Left renal pelvis (tissue), 4 donors: ENCODE data around the gene ARRDC1. TPM values are rescaled to one million over a fixed set of nuclear protein-coding genes. Genes with fewer than 3 reads are reported as not detected.

Experiments
- DNase-seq, 4 donors: peaks; one replicate each; pipeline ENCODE4 v3.0.0-alpha.2; 2013; ENCODE audit warnings: low read depth in 4 of 4, low spot score in 3 of 4
- polyA plus RNA-seq, 4 donors: library from polyadenylated mRNA; unstranded; fragments of 120-200 nt; gene quantifications; one replicate each; pipeline ENCODE4 v1.2.1, GENCODE V29; 2013; ENCODE audit not compliant: insufficient read length in 4 of 4

ARRDC1 gene
- polyA plus RNA-seq, 4 donors: 17.6 to 45.0 (median 26.7) TPM

GRCh38 chr9:137634016-137634415 lies 28.5 kb downstream of the ARRDC1 start:
- DNase-seq: no peak

- DNase-seq: no peak
Measured at GRCh38 chr9:137638680-137639079, 33.2 kb downstream of the ARRDC1 start.

GRCh38 chr9:137639303-137640051 lies 34.0 kb downstream of the ARRDC1 start:
- DNase-seq: no peak

- DNase-seq: no peak
Measured at GRCh38 chr9:137640862-137641261, 35.4 kb downstream of the ARRDC1 start.

DNA sequence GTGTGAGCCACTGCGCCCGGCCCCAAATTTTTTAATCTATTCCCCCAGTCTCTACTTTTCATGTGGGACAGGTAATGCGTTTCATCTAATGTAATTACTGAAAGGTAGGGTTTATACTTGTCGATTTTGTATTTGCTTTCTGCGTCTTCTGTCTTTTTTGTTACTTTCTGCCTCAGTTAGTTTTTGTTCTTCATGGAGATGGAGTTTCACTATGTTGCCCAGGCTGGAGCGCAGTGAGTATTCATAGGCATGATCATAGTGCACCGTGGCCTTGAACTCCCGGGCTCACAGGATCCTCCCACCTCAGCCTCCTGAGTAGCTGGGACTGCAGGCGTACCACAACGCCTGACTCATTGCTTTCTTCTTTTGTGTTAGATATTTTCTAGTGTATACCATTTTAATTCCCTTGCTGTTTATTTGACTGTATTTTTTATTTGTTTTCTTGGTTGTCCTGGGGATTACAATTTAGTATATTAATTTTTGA lies 36.7 kb downstream of the ARRDC1 start:
- DNase-seq: no peak

- DNase-seq: no peak
Measured at GRCh38 chr9:137642892-137643291, 37.4 kb downstream of the ARRDC1 start.

DNA sequence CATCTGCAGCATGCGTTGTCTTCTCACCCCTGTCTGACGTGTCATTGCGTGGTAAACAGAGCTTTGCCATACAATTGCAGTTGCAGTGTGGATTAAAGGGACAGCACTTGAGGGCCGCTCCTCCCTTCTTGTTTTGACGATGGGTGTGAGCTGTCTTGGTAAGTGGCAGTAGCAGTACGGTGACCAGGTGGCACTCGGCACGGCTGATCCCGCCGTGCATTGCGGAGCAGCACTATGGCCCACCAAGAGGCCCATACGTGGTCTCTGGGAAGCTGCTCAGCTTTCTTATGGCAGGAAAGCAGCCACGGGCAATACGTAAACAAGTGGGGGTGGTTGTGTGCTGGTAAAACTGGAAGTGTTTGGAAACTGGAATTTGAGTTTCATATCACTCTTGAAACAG lies 38.4 kb downstream of the ARRDC1 start:
- no peak for DNase-seq

DNA sequence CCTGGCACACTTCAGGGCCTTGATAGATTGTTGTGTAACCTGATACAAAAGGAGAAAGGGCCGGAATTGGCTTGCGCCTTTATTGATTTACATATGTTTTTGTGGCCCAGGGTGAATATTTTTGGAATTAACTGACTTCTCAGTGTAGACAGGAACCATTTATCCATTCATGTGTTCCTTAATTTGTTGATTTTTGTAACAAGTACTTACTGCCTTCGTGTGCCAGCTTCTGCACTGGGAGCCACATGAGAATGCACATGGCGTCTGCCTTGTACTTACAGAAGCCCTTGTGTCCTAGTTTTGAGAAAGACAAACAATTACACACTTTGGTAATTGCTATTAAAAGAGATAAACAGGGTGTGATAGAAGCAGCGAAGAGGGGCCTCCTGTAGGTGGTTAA lies 39.7 kb downstream of the ARRDC1 start:
- no peak for DNase-seq

DNA sequence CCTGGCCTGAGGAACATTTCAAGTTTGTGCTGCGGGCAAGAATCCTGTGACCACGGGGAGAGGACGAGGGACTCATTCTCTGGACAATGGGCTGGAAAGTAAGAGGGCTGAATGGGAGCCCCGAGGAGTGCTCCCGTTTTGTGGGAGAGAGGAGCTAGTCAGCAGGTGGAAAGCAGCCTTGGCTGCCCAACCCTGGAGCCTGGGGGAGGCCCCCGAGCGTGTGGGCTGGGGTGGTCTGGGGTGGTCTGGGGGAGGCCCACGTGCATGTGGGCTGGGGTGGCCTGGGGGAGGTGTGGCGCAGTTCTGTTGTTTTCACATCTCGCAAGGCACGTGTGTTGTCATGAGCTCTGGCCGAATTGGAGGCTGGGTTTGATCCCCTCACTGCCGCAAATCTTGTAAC lies 40.9 kb downstream of the ARRDC1 start:
- DNase-seq: no peak

DNA sequence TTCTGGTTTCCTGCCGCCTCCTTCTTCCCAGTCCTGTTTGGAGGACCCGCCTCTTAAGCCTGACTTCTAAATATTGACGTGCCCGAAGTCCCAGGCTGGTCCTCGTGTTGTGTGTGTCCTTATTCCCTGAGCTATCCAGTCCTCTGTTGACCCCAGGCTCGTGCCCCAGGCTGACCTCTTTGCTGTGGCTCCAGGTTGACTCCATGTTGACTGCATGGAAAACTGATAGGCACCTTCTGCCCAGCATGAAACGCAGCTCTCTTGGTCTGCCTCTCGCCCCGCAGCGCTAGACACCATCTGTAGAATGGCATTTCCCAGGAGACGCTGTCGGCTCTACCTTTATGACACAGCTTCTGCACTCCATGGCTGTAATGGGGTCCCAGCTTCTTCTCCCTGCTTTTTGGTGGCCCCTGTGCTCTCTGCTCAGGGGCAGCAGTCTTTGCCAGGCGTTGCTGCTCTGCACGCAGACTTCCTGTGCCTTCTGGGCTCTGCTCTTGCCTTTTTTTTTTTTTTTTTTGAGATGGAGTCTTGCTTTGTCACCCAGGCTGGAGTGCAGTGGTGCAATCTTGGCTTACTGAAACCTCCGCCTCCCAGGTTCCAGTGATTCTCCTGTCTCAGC lies 41.7 kb downstream of the ARRDC1 start:
- no peak for DNase-seq

- DNase-seq: no peak
Measured at GRCh38 chr9:137648396-137648795, 42.9 kb downstream of the ARRDC1 start.

DNA sequence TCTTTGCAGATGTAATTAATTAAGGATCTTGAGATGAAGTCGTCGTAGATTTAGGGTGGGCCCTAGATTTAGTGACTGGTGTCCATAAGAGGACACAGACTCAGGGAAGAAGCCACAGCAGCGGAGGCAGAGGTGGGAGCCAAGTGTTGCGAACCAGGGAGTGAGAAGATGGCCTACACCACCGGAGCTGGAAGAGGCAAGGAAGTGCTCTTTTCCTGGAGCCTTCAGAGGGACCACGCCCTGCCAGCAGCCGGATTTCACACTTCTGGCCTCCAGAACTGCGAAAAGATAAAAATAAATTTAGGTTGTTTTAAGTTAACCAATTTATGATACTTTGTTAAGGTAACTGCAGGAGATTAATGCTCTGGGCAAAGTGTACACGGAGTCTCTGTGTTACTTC lies 44.1 kb downstream of the ARRDC1 start:
- no peak for DNase-seq

GRCh38 chr9:137650259-137650658 lies 44.8 kb downstream of the ARRDC1 start:
- DNase-seq: no peak

DNA sequence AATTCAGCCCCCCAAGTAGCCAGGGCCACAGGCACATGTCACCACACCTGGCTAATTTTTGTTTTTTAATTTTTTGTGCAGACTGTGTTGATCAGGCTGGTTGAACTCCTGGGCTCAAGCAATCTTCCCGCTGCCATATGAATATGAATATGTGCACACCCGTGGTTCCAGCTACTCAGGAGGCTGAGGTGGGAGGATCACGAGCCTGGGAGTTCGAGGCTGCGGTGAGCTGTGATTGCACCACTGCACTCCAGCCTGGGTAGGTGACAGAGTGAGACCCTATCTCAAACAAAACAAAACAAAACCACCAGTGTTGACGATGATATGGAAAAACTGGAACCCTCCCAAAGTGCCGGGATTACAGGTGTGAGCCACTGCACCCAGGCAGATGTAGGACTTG lies 45.3 kb downstream of the ARRDC1 start:
- DNase-seq: no peak

DNA sequence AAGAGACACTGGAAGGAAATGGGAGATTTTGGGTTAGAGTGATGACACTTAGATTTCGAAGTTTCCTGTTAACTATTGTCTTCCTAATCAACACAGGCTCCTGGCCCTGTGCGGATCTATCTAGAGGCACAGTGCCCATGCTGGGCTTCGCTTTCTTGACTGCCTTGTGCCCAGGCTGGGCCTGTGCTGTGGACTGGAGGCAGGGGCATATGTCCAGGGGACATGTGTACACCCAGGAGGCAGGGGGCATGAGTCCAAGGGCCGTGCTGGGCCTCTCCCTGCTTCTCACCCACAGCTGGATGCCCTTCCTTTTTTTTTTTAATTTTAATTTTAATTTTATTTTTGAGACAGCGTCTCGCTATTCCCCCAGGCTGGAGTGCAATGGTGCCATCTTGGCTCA lies 50.9 kb downstream of the ARRDC1 start:
- DNase-seq: no peak

DNA sequence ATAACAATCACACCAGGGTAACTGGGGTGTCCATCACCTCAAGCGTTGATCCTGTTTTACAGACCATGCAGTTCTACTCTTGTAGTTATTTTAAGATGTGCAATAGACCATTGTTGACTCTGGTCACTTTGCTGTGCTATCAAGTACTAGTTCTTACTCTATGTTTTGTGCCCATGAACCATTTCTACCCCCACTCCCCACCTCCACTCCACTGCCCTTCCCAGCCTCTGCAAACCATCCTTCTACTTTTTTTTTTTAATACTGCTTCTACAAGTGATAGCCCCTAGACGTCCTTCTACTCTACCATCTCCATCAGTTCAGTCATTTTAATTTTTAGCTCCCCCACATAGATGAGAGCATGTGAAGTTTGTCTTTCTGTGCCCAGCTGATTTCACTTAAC lies 52.1 kb downstream of the ARRDC1 start:
- no peak for DNase-seq

GRCh38 chr9:137658781-137659180 lies 53.3 kb downstream of the ARRDC1 start:
- no peak for DNase-seq

DNA sequence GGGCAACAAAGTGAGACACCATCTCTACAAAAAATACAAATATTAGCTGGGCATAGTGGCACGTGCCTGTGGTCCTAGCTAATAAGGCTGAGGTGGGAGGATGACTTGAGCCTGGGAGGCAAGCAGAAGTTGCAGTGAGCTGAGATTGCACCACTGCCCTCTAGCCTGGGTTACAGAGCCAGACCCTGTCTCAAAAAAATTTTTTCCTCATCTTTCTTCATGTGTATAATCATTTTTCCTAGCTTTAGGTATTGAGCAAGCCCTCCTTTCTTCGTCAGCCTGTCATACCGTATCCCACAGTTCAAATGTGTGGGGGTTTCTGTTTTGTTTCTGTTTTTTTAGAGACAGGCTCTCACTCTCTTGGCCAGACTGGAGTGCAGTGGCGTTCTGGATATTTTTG lies 54.7 kb downstream of the ARRDC1 start:
- DNase-seq: no peak

GRCh38 chr9:137663584-137663983 lies 58.1 kb downstream of the ARRDC1 start:
- no peak for DNase-seq

DNA sequence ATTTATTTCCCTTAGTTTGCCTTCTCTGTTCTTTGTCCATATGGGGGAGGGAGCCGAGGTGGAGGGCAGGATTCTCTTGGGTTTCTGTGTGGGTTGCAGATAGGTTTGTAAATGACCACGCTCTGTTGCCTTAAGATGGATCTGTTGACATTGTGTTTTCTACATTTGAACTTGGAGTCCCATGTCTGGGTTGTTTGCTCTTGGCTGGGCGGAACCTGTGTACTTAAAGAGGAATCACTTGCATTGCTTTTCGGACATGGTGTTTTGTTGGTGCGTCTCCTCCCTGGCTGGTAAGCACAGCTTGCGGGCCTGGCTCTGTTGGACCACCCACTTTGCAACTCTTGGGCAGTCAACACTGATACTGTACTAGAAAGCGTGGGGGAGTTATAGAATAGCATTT lies 59.2 kb downstream of the ARRDC1 start:
- no peak for DNase-seq
